SK-N-SH (cell line): Measurements from ENCODE around the gene SCO1.

Experiments used
- FOSL2 ChIP-seq: IDR thresholded peaks from 2 replicates; pipeline ENCODE4 v1.4.0; 2012; ENCODE audit warnings: low read depth, mild to moderate bottlenecking, moderate library complexity, borderline replicate concordance
- TF ChIP-seq, protein P1 (sequence below): fragments of 200-600 bp; sonication (generic); IDR thresholded peaks from 2 replicates; pipeline ENCODE4 v1.6.1; 2017; ENCODE audit warnings: antibody characterized with exemption, mild to moderate bottlenecking, moderate library complexity

GRCh38 chr17:10631048-10631700 lies 66.2 kb downstream of the SCO1 start:
- TF ChIP-seq, protein P1, sequence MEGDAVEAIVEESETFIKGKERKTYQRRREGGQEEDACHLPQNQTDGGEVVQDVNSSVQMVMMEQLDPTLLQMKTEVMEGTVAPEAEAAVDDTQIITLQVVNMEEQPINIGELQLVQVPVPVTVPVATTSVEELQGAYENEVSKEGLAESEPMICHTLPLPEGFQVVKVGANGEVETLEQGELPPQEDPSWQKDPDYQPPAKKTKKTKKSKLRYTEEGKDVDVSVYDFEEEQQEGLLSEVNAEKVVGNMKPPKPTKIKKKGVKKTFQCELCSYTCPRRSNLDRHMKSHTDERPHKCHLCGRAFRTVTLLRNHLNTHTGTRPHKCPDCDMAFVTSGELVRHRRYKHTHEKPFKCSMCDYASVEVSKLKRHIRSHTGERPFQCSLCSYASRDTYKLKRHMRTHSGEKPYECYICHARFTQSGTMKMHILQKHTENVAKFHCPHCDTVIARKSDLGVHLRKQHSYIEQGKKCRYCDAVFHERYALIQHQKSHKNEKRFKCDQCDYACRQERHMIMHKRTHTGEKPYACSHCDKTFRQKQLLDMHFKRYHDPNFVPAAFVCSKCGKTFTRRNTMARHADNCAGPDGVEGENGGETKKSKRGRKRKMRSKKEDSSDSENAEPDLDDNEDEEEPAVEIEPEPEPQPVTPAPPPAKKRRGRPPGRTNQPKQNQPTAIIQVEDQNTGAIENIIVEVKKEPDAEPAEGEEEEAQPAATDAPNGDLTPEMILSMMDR = peak; percentile 84
- TF ChIP-seq FOSL2 = no peak
